NOMO-1 (cell line): ENCODE measurements around the gene SLC38A4.

Experiments used
- DNase-seq, 2 experiments: peaks; one replicate each; lab custom pipeline; 2025; ENCODE audit not compliant: unreplicated experiment in 2 of 2; lab: John Stamatoyannopoulos, UW

The SLC38A4 gene

GRCh38 chr12:46717868-46718267, 107.9 kb downstream of the SLC38A4 start:
- DNase-seq = no peak

GRCh38 chr12:46717159-46717558, 108.6 kb downstream of the SLC38A4 start:
- DNase-seq = no peak
